CD4-positive, alpha-beta T cell treated with Interleukin-12 subunit alpha and Interleukin-12 subunit beta, for 1 hour (primary cell): ENCODE data around the gene SPTB.

Experiments
- DNase-seq: peaks from one replicate; pipeline ENCODE4 v3.0.0-alpha.2; 2020

The SPTB gene

GRCh38 chr14:64704743-64705380 lies 174.8 kb downstream of the SPTB start:
- DNase-seq: no peak

GRCh38 chr14:64704143-64704742 lies 175.5 kb downstream of the SPTB start, which contains the start of gene PLEKHG3:
Gene PLEKHG3 (plus strand): TSS chr14:64704424. CDS start chr14:64727632, 23,208 bp downstream.
- DNase-seq: peak; percentile 42

- DNase-seq: no peak
These were observed 176.1 kb downstream of the SPTB start for GRCh38 chr14:64703395-64704142.

- DNase-seq: peak; percentile 39
These were observed 177.0 kb downstream of the SPTB start for GRCh38 chr14:64702493-64703394.

GRCh38 chr14:64701660-64702059 lies 178.0 kb downstream of the SPTB start:
- DNase-seq: no peak

- DNase-seq: no peak
These were observed 178.8 kb downstream of the SPTB start for GRCh38 chr14:64700894-64701293.

GRCh38 chr14:64700290-64700689 lies 179.4 kb downstream of the SPTB start:
- DNase-seq: no peak

- DNase-seq: no peak
These were observed 180.8 kb downstream of the SPTB start for GRCh38 chr14:64698903-64699302.

GRCh38 chr14:64696355-64696857 lies 183.3 kb downstream of the SPTB start:
- peak; percentile 51 for DNase-seq
